GM18909 (cell line): Measurements from ENCODE around the gene KNTC1.
"Not testable (repeated sequence)": the region's sequence is repeated elsewhere in the genome, so short reads cannot be mapped to it uniquely, and the experiment has no call there.

Source experiments
- ATAC-seq: cut with Tn5 transposase; IDR thresholded peaks from one replicate; pipeline ENCODE4 v1.9.1; 2021; ENCODE audit warnings: mild to moderate bottlenecking; ENCODE audit not compliant: unreplicated experiment, poor library complexity

Gene KNTC1

GRCh38 chr12:122506393-122506938 lies 20.6 kb upstream of the KNTC1 start:
- no peak for ATAC-seq

- ATAC-seq: no peak
Observed at GRCh38 chr12:122508163-122508562, 18.9 kb upstream of the KNTC1 start.

- ATAC-seq: not testable (repeated sequence)
Observed at GRCh38 chr12:122513028-122513427, 14.0 kb upstream of the KNTC1 start.

DNA sequence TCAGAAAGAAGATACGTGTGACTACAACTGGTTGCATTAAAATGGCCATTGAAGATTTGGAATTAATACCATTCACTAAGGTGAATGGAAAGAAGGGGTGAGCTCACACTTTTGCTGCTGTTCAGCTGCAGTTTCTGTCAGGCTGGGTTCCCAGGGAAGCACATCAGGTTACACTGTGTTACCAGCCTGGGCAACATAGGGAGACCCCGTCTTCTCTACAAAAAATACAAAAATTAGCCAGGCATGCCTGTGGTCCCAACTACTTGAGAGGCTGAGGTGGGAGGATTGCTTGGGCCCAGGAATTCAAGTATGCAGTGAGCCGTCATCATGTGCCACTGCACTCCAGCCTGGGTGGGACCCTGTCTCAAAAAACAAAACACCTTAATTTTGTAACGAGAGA lies 13.4 kb upstream of the KNTC1 start:
- ATAC-seq: no peak

- no peak for ATAC-seq
Observed at GRCh38 chr12:122515275-122515674, 11.8 kb upstream of the KNTC1 start.

GRCh38 chr12:122516544-122517361 lies 10.3 kb upstream of the KNTC1 start:
- ATAC-seq: no peak

- ATAC-seq: no peak
Observed at GRCh38 chr12:122517877-122518276, 9.2 kb upstream of the KNTC1 start.

DNA sequence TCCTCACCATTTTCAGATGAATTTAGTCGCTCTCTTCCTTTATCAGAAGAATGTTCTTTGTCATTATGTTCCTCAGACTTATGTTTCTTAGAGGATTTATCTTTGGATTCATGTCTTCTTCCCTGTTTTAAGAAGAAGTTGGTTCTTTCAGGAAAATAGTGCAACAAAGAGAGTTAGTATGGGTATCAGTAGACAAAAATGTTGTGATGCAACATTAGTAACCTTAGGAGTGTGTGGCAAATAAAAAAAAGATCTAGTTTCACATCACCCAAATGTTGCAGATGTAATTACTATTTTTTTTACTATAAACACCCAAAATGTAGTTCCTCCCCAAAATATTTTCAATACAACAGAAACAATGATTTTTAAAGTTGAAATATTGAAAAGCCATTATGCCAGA lies 8.1 kb upstream of the KNTC1 start:
- no peak for ATAC-seq

DNA sequence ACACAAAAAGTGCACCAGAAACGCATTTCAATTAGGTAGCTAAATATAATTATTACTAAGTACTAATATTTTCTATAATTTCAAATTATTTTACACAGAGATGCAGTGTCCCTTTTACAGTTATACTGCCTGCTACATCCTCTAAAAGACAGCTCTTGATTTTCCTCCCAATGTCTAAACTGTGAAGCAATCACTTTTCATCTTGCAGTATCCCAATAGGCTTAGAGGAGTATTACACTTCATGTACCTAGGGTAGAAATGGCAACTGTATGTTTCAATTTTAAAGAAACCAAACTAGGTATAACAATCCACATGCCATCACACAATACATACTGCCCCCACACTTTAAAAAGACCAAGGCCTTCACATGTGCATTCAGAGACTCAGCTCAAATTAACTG lies 7.6 kb upstream of the KNTC1 start:
- ATAC-seq: no peak

GRCh38 chr12:122520676-122521075 lies 6.4 kb upstream of the KNTC1 start:
- ATAC-seq: no peak

GRCh38 chr12:122523280-122523679 lies 3.8 kb upstream of the KNTC1 start:
- no peak for ATAC-seq

GRCh38 chr12:122523846-122524718 lies 3.0 kb upstream of the KNTC1 start:
- no peak for ATAC-seq

DNA sequence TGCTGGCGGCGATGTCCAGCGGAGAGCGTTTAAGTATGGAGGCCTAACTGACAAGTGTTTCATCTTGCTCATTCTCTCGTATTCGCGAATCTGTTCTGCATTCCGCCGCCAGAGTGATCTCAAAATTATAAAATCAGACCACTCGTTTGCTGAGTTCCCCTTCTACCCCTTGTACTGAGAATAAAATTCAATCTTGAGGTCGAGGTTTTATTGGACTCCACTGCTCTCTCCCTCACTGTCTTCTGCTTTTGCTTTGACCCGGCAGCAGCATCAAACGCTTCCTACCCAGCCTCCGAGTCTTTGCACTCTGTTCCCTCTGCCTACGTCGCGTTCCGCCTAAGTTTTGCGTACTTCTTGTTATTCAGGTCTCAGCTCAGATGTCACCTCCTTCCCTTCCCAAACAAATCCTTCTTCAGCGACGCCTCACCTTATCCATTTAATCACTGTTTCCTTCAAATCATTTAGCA lies 462 bp downstream of the KNTC1 start:
- no peak for ATAC-seq

DNA sequence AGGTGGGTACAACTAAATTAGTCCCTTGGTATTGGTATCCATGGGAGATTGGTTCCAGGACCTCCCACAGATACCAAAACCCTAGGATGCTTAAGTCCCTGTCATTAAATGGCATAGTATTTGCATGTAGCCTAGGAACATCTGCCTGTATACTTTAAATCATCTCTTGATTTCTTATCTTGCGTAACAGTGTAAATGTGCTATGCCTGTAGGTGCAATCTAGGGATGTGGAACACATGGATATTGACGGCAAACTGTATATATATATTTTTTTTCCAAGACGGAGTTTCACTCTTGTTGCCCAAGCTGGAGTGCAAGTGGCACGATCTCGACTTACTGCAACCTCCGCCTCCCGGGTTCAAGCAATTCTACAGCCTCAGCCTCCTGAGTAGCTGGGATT lies 1.5 kb downstream of the KNTC1 start:
- no peak for ATAC-seq

GRCh38 chr12:122528992-122529391 lies 1.9 kb downstream of the KNTC1 start:
- ATAC-seq: no peak

DNA sequence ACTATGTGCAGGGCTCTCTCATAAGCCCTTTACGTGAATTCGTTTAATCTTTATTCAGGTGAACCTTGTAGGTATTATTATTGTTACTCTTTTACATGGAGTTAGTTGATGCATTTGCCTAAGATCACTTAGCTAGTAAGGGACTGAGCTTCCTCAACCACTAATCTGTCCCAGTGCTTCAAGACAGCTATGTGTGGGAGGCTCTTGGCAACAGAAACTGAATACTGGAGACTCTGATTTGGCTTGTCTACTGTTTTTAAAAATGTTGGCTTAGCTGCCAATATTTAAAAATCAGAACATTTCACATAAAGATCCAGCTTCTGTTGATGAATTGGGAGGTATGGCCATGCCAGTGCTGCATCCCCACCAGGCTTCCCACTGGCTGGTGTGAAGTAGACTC lies 6.8 kb downstream of the KNTC1 start:
- no peak for ATAC-seq

DNA sequence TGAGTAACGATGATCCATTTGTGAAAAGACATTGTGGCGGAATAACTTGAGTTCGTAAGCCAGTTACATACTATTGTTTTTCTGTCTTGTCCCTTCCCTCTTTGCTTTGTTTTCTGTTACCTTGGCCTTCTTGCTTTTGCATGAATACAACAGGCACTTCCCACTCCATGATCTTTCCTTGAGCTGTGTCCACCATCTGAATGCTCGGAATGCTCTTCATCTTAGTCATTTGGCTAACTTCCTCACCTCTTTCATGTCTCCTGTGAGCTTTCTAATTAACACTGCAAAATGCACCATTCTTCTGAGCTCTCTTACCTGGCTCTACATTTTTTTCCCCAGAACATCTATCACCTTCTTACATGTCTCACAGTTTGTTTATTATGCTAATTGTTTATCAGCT lies 10.0 kb downstream of the KNTC1 start:
- ATAC-seq: no peak

DNA sequence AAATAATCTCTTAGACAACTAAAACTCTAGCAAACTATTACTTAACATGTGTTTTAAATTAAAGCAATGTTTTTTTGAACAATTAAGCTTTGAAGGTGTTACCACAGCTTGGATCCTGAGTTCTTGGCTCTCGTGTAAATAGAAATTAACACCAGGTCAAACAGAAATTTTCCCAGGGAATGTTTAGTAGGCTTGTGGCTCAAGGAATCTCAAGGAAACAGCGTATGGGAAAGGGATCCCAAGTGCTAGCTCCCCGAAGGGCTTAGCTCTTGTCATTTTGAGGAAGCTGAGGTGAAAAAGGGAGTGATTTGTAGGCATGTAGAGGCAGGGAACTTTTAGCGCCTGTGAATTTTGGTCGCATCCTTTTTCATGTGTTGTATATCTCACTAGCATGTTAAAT lies 11.4 kb downstream of the KNTC1 start:
- ATAC-seq: no peak

DNA sequence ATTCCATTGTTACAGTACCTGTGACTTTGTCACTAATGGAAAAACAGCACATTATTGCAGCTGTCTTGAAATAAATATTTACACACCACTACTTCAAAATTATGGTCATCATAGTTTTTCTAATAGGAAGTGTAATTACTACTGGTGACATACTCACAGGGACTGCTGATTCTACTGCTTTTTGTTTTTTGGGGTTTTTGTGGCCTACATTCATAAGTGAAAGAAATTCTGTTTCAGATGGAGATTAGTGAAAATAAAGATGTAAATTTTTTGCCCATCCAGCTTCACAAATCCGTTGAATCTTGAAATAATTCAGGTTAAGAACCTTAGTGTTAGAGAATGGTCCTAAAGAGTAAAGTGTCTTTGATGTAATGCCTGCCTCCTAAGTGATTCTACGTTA lies 17.5 kb downstream of the KNTC1 start:
- no peak for ATAC-seq

DNA sequence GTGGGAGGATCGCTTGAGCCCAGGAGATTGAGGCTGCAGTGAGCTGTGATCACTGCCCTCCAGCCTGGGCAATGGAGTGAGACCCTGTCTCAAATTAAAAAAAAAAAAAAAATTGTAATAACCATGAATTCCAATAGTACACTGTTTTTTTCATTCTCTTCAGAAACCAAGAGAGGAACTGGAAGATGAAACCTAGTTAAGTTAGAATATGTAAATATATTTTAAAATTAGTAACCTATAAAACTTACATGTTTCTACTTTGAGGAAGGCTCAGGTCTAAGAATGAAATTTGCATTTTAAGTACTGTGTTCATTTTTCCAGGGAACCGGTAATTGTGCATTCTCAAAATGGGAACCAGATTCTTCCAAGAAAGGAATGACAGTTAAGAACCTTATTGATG lies 18.8 kb downstream of the KNTC1 start:
- no peak for ATAC-seq

- no peak for ATAC-seq
Observed at GRCh38 chr12:122547330-122547729, 20.3 kb downstream of the KNTC1 start.
